ENCODE results near the gene GLIS1. TPM values are rescaled to one million over a fixed set of nuclear protein-coding genes. Genes with fewer than 3 reads are reported as not detected.

The GLIS1 gene
- total and polyA plus RNA-seq, 4 donors, result 0.19 to 1.8 (median 0.65) TPM

GRCh38 chr1:53696571-53696970, 42.4 kb downstream of the GLIS1 start:
- no peaks in the 10 kb centered on the region for H3K4me1 ChIP-seq (ENCODE audit: control insufficient read depth in 1 of 2, insufficient read depth in 2 of 2, low read length in 2 of 2)
- no peaks in the 10 kb centered on the region for H3K36me3 ChIP-seq (ENCODE audit: control insufficient read depth in 1 of 2, insufficient read depth in 2 of 2, low read length in 1 of 2)
- no peaks in the 10 kb centered on the region for H3K9me3 ChIP-seq (ENCODE audit: control insufficient read depth, low read length)
- H3K27ac ChIP-seq (ENCODE audit: low read depth in 1 of 2, low read length in 2 of 2), result no peak overlapping the region
- ATAC-seq (ENCODE audit: low FRiP score) (no peak), DNase-seq (no peak)
- intact Hi-C loops (cut with DNase I), result no loop called here
- no peaks in the 10 kb centered on the region for H3K27me3 ChIP-seq (ENCODE audit: control insufficient read depth in 1 of 2, insufficient read depth in 2 of 2, low read length in 1 of 2)
- whole genome bisulfite sequencing, 2 donors, result 89 to 91% methylated on average over 11 of the region's 11 CpGs
- no peak overlapping the region for H3K4me3 ChIP-seq (ENCODE audit: low read length in 2 of 2)

- DNase-seq, result no peak
- intact Hi-C loops (cut with DNase I), result no loop called here
- Histone ChIP-seq H3K27ac (ENCODE audit: low read depth in 1 of 2, low read length in 2 of 2) (no peak overlapping the region), H3K36me3 (ENCODE audit: control insufficient read depth in 1 of 2, insufficient read depth in 2 of 2, low read length in 1 of 2) (no peaks in the 10 kb centered on the region), H3K4me3 (ENCODE audit: low read length in 2 of 2) (no peak overlapping the region), H3K4me1 (ENCODE audit: control insufficient read depth in 1 of 2, insufficient read depth in 2 of 2, low read length in 2 of 2) (no peaks in the 10 kb centered on the region), H3K9me3 (ENCODE audit: control insufficient read depth, low read length) (no peaks in the 10 kb centered on the region), H3K27me3 (ENCODE audit: control insufficient read depth in 1 of 2, insufficient read depth in 2 of 2, low read length in 1 of 2) (no peaks in the 10 kb centered on the region)
- no peak for ATAC-seq (ENCODE audit: low FRiP score)
- WGBS, 2 donors, result 92 to 93% methylated on average over 5 of the region's 5 CpGs
Measured at GRCh38 chr1:53696051-53696450, 42.9 kb downstream of the GLIS1 start.

- H3K4me3 ChIP-seq (ENCODE audit: low read length in 2 of 2), result no peak overlapping the region
- DNase-seq (no peak), ATAC-seq (ENCODE audit: low FRiP score) (no peak)
- H3K27me3 ChIP-seq (ENCODE audit: control insufficient read depth in 1 of 2, insufficient read depth in 2 of 2, low read length in 1 of 2), result no peaks in the 10 kb centered on the region
- no peaks in the 10 kb centered on the region for H3K4me1 ChIP-seq (ENCODE audit: control insufficient read depth in 1 of 2, insufficient read depth in 2 of 2, low read length in 2 of 2)
- no peak overlapping the region for H3K27ac ChIP-seq (ENCODE audit: low read depth in 1 of 2, low read length in 2 of 2)
- 82 to 84% methylated on average over 8 of the region's 8 CpGs for WGBS, 2 donors
- intact Hi-C loops (cut with DNase I), result no loop called here
- no peaks in the 10 kb centered on the region for H3K36me3 ChIP-seq (ENCODE audit: control insufficient read depth in 1 of 2, insufficient read depth in 2 of 2, low read length in 1 of 2)
- no peaks in the 10 kb centered on the region for H3K9me3 ChIP-seq (ENCODE audit: control insufficient read depth, low read length)
Measured at GRCh38 chr1:53695116-53695515, 43.8 kb downstream of the GLIS1 start.

GRCh38 chr1:53694718-53695091, 44.3 kb downstream of the GLIS1 start:
- 94 to 96% methylated on average over 10 of the region's 10 CpGs for WGBS, 2 donors
- H3K27me3 ChIP-seq (ENCODE audit: control insufficient read depth in 1 of 2, insufficient read depth in 2 of 2, low read length in 1 of 2), result no peaks in the 10 kb centered on the region
- DNase-seq, result no peak
- no peak overlapping the region for H3K4me3 ChIP-seq (ENCODE audit: low read length in 2 of 2)
- no peak overlapping the region for H3K27ac ChIP-seq (ENCODE audit: low read depth in 1 of 2, low read length in 2 of 2)
- intact Hi-C loops (cut with DNase I), result no loop called here
- H3K9me3 ChIP-seq (ENCODE audit: control insufficient read depth, low read length), result no peaks in the 10 kb centered on the region
- ATAC-seq (ENCODE audit: low FRiP score), result no peak
- H3K36me3 ChIP-seq (ENCODE audit: control insufficient read depth in 1 of 2, insufficient read depth in 2 of 2, low read length in 1 of 2), result no peaks in the 10 kb centered on the region
- no peaks in the 10 kb centered on the region for H3K4me1 ChIP-seq (ENCODE audit: control insufficient read depth in 1 of 2, insufficient read depth in 2 of 2, low read length in 2 of 2)

GRCh38 chr1:53693773-53694717, 44.9 kb downstream of the GLIS1 start:
- WGBS, 2 donors, result 81 to 89% methylated on average over 22 of the region's 22 CpGs

GRCh38 chr1:53693339-53693738, 45.6 kb downstream of the GLIS1 start:
- H3K4me3 ChIP-seq (ENCODE audit: low read length in 2 of 2), result no peak overlapping the region
- H3K9me3 ChIP-seq (ENCODE audit: control insufficient read depth, low read length), result no peaks in the 10 kb centered on the region
- H3K27ac ChIP-seq (ENCODE audit: low read depth in 1 of 2, low read length in 2 of 2), result no peak overlapping the region
- H3K36me3 ChIP-seq (ENCODE audit: control insufficient read depth in 1 of 2, insufficient read depth in 2 of 2, low read length in 1 of 2), result no peaks in the 10 kb centered on the region
- no peaks in the 10 kb centered on the region for H3K4me1 ChIP-seq (ENCODE audit: control insufficient read depth in 1 of 2, insufficient read depth in 2 of 2, low read length in 2 of 2)
- no peak for DNase-seq
- ATAC-seq (ENCODE audit: low FRiP score), result no peak
- intact Hi-C loops (cut with DNase I), result no loop called here
- H3K27me3 ChIP-seq (ENCODE audit: control insufficient read depth in 1 of 2, insufficient read depth in 2 of 2, low read length in 1 of 2), result no peaks in the 10 kb centered on the region
- 38 to 48% methylated on average over 8 of the region's 8 CpGs for WGBS, 2 donors

More at GRCh38 chr1:53693773-53694717, 44.9 kb downstream of the GLIS1 start:
- H3K4me3 ChIP-seq (ENCODE audit: low read length in 2 of 2), result no peak overlapping the region
- no peaks in the 10 kb centered on the region for H3K4me1 ChIP-seq (ENCODE audit: control insufficient read depth in 1 of 2, insufficient read depth in 2 of 2, low read length in 2 of 2)
- H3K27me3 ChIP-seq (ENCODE audit: control insufficient read depth in 1 of 2, insufficient read depth in 2 of 2, low read length in 1 of 2), result no peaks in the 10 kb centered on the region
- DNase-seq (no peak), ATAC-seq (ENCODE audit: low FRiP score) (no peak)
- H3K9me3 ChIP-seq (ENCODE audit: control insufficient read depth, low read length), result no peaks in the 10 kb centered on the region
- intact Hi-C loops (cut with DNase I), result no loop called here
- no peak overlapping the region for H3K27ac ChIP-seq (ENCODE audit: low read depth in 1 of 2, low read length in 2 of 2)
- H3K36me3 ChIP-seq (ENCODE audit: control insufficient read depth in 1 of 2, insufficient read depth in 2 of 2, low read length in 1 of 2), result no peaks in the 10 kb centered on the region

GRCh38 chr1:53691326-53691725, 47.6 kb downstream of the GLIS1 start:
- Histone ChIP-seq H3K4me3 (ENCODE audit: low read length in 2 of 2) (no peak overlapping the region), H3K27ac (ENCODE audit: low read depth in 1 of 2, low read length in 2 of 2) (no peak overlapping the region), H3K4me1 (ENCODE audit: control insufficient read depth in 1 of 2, insufficient read depth in 2 of 2, low read length in 2 of 2) (no peaks in the 10 kb centered on the region), H3K27me3 (ENCODE audit: control insufficient read depth in 1 of 2, insufficient read depth in 2 of 2, low read length in 1 of 2) (no peaks in the 10 kb centered on the region), H3K36me3 (ENCODE audit: control insufficient read depth in 1 of 2, insufficient read depth in 2 of 2, low read length in 1 of 2) (no peaks in the 10 kb centered on the region), H3K9me3 (ENCODE audit: control insufficient read depth, low read length) (no peaks in the 10 kb centered on the region)
- DNase-seq (no peak), ATAC-seq (ENCODE audit: low FRiP score) (no peak)
- intact Hi-C loops (cut with DNase I), result no loop called here
- 84 to 92% methylated on average over 7 of the region's 7 CpGs for WGBS, 2 donors

GRCh38 chr1:53690411-53690810, 48.6 kb downstream of the GLIS1 start:
- 82 to 89% methylated on average over 11 of the region's 11 CpGs for WGBS, 2 donors
- ATAC-seq (ENCODE audit: low FRiP score) (no peak), DNase-seq (no peak)
- Histone ChIP-seq H3K4me3 (ENCODE audit: low read length in 2 of 2) (no peak overlapping the region), H3K27me3 (ENCODE audit: control insufficient read depth in 1 of 2, insufficient read depth in 2 of 2, low read length in 1 of 2) (no peaks in the 10 kb centered on the region), H3K27ac (ENCODE audit: low read depth in 1 of 2, low read length in 2 of 2) (no peak overlapping the region), H3K9me3 (ENCODE audit: control insufficient read depth, low read length) (no peaks in the 10 kb centered on the region), H3K36me3 (ENCODE audit: control insufficient read depth in 1 of 2, insufficient read depth in 2 of 2, low read length in 1 of 2) (no peaks in the 10 kb centered on the region), H3K4me1 (ENCODE audit: control insufficient read depth in 1 of 2, insufficient read depth in 2 of 2, low read length in 2 of 2) (no peaks in the 10 kb centered on the region)
- intact Hi-C loops (cut with DNase I), result no loop called here

GRCh38 chr1:53689736-53690326, 49.1 kb downstream of the GLIS1 start:
- DNase-seq (no peak), ATAC-seq (ENCODE audit: low FRiP score) (no peak)
- intact Hi-C loops (cut with DNase I), result no loop called here
- Histone ChIP-seq H3K27ac (ENCODE audit: low read depth in 1 of 2, low read length in 2 of 2) (no peak overlapping the region), H3K9me3 (ENCODE audit: control insufficient read depth, low read length) (no peaks in the 10 kb centered on the region), H3K4me3 (ENCODE audit: low read length in 2 of 2) (no peak overlapping the region), H3K27me3 (ENCODE audit: control insufficient read depth in 1 of 2, insufficient read depth in 2 of 2, low read length in 1 of 2) (no peaks in the 10 kb centered on the region), H3K36me3 (ENCODE audit: control insufficient read depth in 1 of 2, insufficient read depth in 2 of 2, low read length in 1 of 2) (no peaks in the 10 kb centered on the region), H3K4me1 (ENCODE audit: control insufficient read depth in 1 of 2, insufficient read depth in 2 of 2, low read length in 2 of 2) (no peaks in the 10 kb centered on the region)
- WGBS, 2 donors, result 85 to 88% methylated on average over 12 of the region's 12 CpGs
